ENCODE measurements around the gene PJA1. TPM values are rescaled to one million over a fixed set of nuclear protein-coding genes. Genes with fewer than 3 reads are reported as not detected.

The PJA1 gene
- total and polyA plus RNA-seq, 2 donors (not counting 3 experiments of a cell fraction or from before 2014, with no cell fraction given), result 8.2 to 16.1 TPM

GRCh38 chrX:69144838-69145680, 20.2 kb downstream of the PJA1 start:
- Histone ChIP-seq H3K9ac (replicated peaks; ENCODE audit: extremely low read depth, insufficient read depth, low read length) (no peak overlapping the region), H3K36me3 (ENCODE audit: control insufficient read depth in 2 of 2, extremely low read depth in 1 of 2, insufficient read depth in 2 of 2, low read length in 2 of 2) (no peaks in the 10 kb centered on the region), H3K9me1 (replicated peaks; ENCODE audit: control insufficient read depth, extremely low read depth, insufficient read depth, low read length) (no peaks in the 10 kb centered on the region), H3K27me3 (ENCODE audit: control insufficient read depth in 2 of 2, insufficient read depth in 2 of 2, low read length in 2 of 2) (no peaks in the 10 kb centered on the region), H4K20me1 (replicated peaks; ENCODE audit: control insufficient read depth, extremely low read depth, insufficient read depth, low read length) (no peaks in the 10 kb centered on the region), H3K27ac (ENCODE audit: insufficient read depth, low read depth, low read length) (no peak overlapping the region), H3K79me2 (ENCODE audit: control insufficient read depth, insufficient read depth, low read length) (no peaks in the 10 kb centered on the region), H3K4me2 (ENCODE audit: insufficient read depth, low read length) (no peak overlapping the region), H2AFZ (ENCODE audit: low read depth, low read length) (no peak overlapping the region), H3K9me3 (replicated peaks; ENCODE audit: control insufficient read depth, insufficient read depth, low read length) (no peaks in the 10 kb centered on the region), H3K4me3 (replicated peaks in 1 of 3; ENCODE audit: insufficient read depth in 1 of 3, low read depth in 1 of 3, low read length in 3 of 3) (no peak overlapping the region), H3K4me1 (ENCODE audit: control insufficient read depth, extremely low read depth, insufficient read depth, low read length) (no peaks in the 10 kb centered on the region)
- ChIA-PET POLR2A (no interaction called here), CTCF (interaction anchor here (1.2 kb wide), 1 partner anchor 317 kb away, joined by 3 read pairs; no protein-coding TSS in a partner anchor)
- intact Hi-C loops (cut with micrococcal nuclease) (no loop called here), dilution Hi-C loops (cut with MboI; ENCODE audit: extremely low pct_ligation_motif_present, low sequenced_read_pairs) (no loop called here)
- no peak for TF ChIP-seq GATA2 (IDR thresholded peaks at IDR 0.05; ENCODE audit: insufficient read depth, insufficient read length, low read depth, low read length)
- TF ChIP-seq CTCF (IDR thresholded peaks at IDR 0.05; ENCODE audit: extremely low read depth in 1 of 2, insufficient read depth in 1 of 2, low read depth in 1 of 2, low read length in 2 of 2), result no peak
- TF ChIP-seq POLR2AphosphoS5 (IDR thresholded peaks at IDR 0.05; ENCODE audit: insufficient read depth, low read depth, low read length), result no peak
- TF ChIP-seq JUN (IDR thresholded peaks at IDR 0.05; ENCODE audit: borderline replicate concordance, insufficient read depth, insufficient read length, low read depth), result no peak
- no peak for TF ChIP-seq MYC (IDR thresholded peaks at IDR 0.05; ENCODE audit: low read depth, low read length)
- no peak for TF ChIP-seq EZH2 (IDR thresholded peaks at IDR 0.05; ENCODE audit: borderline replicate concordance, low read depth, low read length, severe bottlenecking)
- no peak for TF ChIP-seq MAX (IDR thresholded peaks at IDR 0.05; ENCODE audit: insufficient read depth, insufficient read length)
- TF ChIP-seq POLR2A (IDR thresholded peaks at IDR 0.05; ENCODE audit: low read depth, low read length), result no peak
- TF ChIP-seq FOS (IDR thresholded peaks at IDR 0.05; ENCODE audit: borderline replicate concordance, insufficient read depth, low read length), result no peak
- DNase-seq (ENCODE audit: low read depth, low spot score), result no peak
- FAIRE-seq, result no peak
- no TSS peak for BruUV-seq (replicated peaks)
